HepG2 (cell line): Measurements from ENCODE around the gene FNDC8. TPM values are rescaled to one million over a fixed set of nuclear protein-coding genes. Genes with fewer than 3 reads are reported as not detected.
A peak's percentile ranks its signal among the peaks of the same experiment; 100 is the strongest.

ENCODE experiments used
- ARID3A ChIP-seq: IDR thresholded peaks from 2 replicates; pipeline ENCODE4 v1.6.1; 2012; ENCODE audit warnings: low read depth, low read length, improper control_type of control experiment
- ATF1 ChIP-seq: IDR thresholded peaks from 2 replicates; pipeline ENCODE4 v1.6.1; 2016; ENCODE audit warnings: mild to moderate bottlenecking, control low read depth
- CBX2 ChIP-seq, 2 experiments: fragments of 200-600 bp in 1 of 2; sonication (generic); formaldehyde crosslinking in 1 of 2; IDR thresholded peaks; 2 replicates each; pipeline versions ENCODE4 v1.7.0 to v1.8.1; 2018 to 2022; ENCODE audit warnings: low read depth in 2 of 2, low read length in 1 of 2, mild to moderate bottlenecking in 1 of 2, missing genetic modification reagents in 1 of 2
- EZH2 ChIP-seq: conservative IDR thresholded peaks from 2 replicates; pipeline ENCODE4 v1.6.1; 2012; ENCODE audit warnings: mild to moderate bottlenecking, low read depth, low read length, moderate library complexity
- JUND ChIP-seq: sonication (generic); formaldehyde crosslinking; IDR thresholded peaks from 2 replicates; pipeline ENCODE4 v1.8.0; 2022; ENCODE audit warnings: mild to moderate bottlenecking, missing genetic modification reagents
- KDM6A ChIP-seq: IDR thresholded peaks from 2 replicates; pipeline ENCODE4 v1.6.1; 2016; ENCODE audit warnings: low read depth
- MEIS1 ChIP-seq: sonication (generic); formaldehyde crosslinking; IDR thresholded peaks from 2 replicates; pipeline ENCODE4 v1.9.0; 2021; ENCODE audit warnings: mild to moderate bottlenecking, missing genetic modification reagents, moderate library complexity, borderline replicate concordance
- MIXL1 ChIP-seq: IDR thresholded peaks from 2 replicates; pipeline ENCODE4 v1.6.1; 2016
- SALL1 ChIP-seq: sonication (generic); formaldehyde crosslinking; IDR thresholded peaks from 2 replicates; pipeline ENCODE4 v1.8.0; 2022; ENCODE audit warnings: mild to moderate bottlenecking, missing genetic modification reagents
- SOX13 ChIP-seq, 3 experiments: fragments of 450-650 bp in 1 of 3; sonication (generic) in 1 of 3; formaldehyde crosslinking in 1 of 3; IDR thresholded peaks in 2 of 3; conservative IDR thresholded peaks in 1 of 3; 2 replicates each; pipeline versions ENCODE4 v1.5.0 to v1.6.1; 2016 to 2020; ENCODE audit warnings: antibody characterized with exemption in 1 of 3, mild to moderate bottlenecking in 1 of 3, missing compliant biosample characterization in 1 of 3, missing genetic modification reagents in 1 of 3, moderate library complexity in 1 of 3
- TP53 ChIP-seq: sonication (generic); formaldehyde crosslinking; conservative IDR thresholded peaks from 2 replicates; pipeline ENCODE4 v1.4.0; 2020; ENCODE audit warnings: missing genetic modification reagents
- ZNF142 ChIP-seq: sonication (generic); formaldehyde crosslinking; IDR thresholded peaks from 2 replicates; pipeline ENCODE4 v1.4.0; 2020; ENCODE audit warnings: missing genetic modification reagents
- ZNF30 ChIP-seq: sonication (generic); formaldehyde crosslinking; IDR thresholded peaks from 2 replicates; pipeline ENCODE4 v1.5.0; 2020; ENCODE audit warnings: mild to moderate bottlenecking, missing genetic modification reagents
- ZNF331 ChIP-seq: sonication (generic); formaldehyde crosslinking; IDR thresholded peaks from 2 replicates; pipeline ENCODE4 v1.4.0; 2020; ENCODE audit warnings: missing genetic modification reagents
- ZNF646 ChIP-seq: sonication (generic); formaldehyde crosslinking; IDR thresholded peaks from 2 replicates; pipeline ENCODE4 v1.9.0; 2021; ENCODE audit warnings: mild to moderate bottlenecking, missing genetic modification reagents
- polyA plus RNA-seq, 8 experiments: library from polyadenylated mRNA; depleted of rRNA in 3 of 8; stranded (reverse) in 7 of 8; unstranded in 1 of 8; fragments of >200 nt; fragmentation: Illumina TruSeq in 4 of 8; extraction: Trizol in 4 of 8; gene quantifications; 2 replicates each; pipeline versions ENCODE4 v1.2.1 to v1.2.3, GENCODE V29; 2011 to 2016; ENCODE audit warnings: low read depth in 4 of 8, missing spikeins in 1 of 8, mixed read lengths in 1 of 8; ENCODE audit not compliant: insufficient read depth in 1 of 8
- total RNA-seq, 5 experiments: library from RNA; depleted of rRNA; stranded (reverse); fragments of >200 nt; fragmentation: Illumina TruSeq; extraction: Trizol; gene quantifications; 2 replicates each; pipeline ENCODE4 v1.2.3, GENCODE V29; 2016; ENCODE audit warnings: low read depth in 1 of 5

The FNDC8 gene
- total and polyA plus RNA-seq, 2 of the 13 experiments (the other 11 are each of a cell fraction or from before 2014, with no cell fraction given), result not detected

- no peak; the same call in 1 of the 2 replicates for TF ChIP-seq ARID3A
- peak; percentile 48; the same call in 1 of the 2 replicates for TF ChIP-seq MEIS1 (CRISPR knock-in tag)
- no peak for TF ChIP-seq ZNF30 (CRISPR knock-in tag)
- peak; percentile 32; the same call in 1 of the 2 replicates for TF ChIP-seq MIXL1 (CRISPR knock-in tag)
- no peak for TF ChIP-seq CBX2 (IDR thresholded peaks at IDR 0.05; ENCODE audit: low read depth, low read length)
- no peak for TF ChIP-seq CBX2 (CRISPR knock-in tag; IDR thresholded peaks at IDR 0.05; ENCODE audit: low read depth)
- no peak for TF ChIP-seq ZNF331 (CRISPR knock-in tag)
- TF ChIP-seq JUND (CRISPR knock-in tag), result no peak
- TF ChIP-seq KDM6A (CRISPR knock-in tag), result peak; percentile 9; the same call in 1 of the 2 replicates
- TF ChIP-seq ATF1 (CRISPR knock-in tag), result no peak
- no peak for TF ChIP-seq TP53
- no peak for TF ChIP-seq EZH2
- no peak for TF ChIP-seq SOX13 (IDR thresholded peaks at IDR 0.05)
- peak in 1 of 2 experiments; percentile 65; a peak in 2 of 4 replicates for TF ChIP-seq SOX13 (CRISPR knock-in tag; conservative IDR thresholded peaks at IDR 0.05 in 1 of 2, IDR thresholded peaks at IDR 0.05 in 1 of 2)
- no peak for TF ChIP-seq ZNF646
- TF ChIP-seq SALL1, result peak; percentile 73
- no peak for TF ChIP-seq ZNF142 (CRISPR knock-in tag)
These were observed 34.4 kb upstream of the FNDC8 start (continued) for GRCh38 chr17:35086931-35087573.
